GM19452 (cell line): ENCODE results near the gene FSTL4.

Experiments
- ATAC-seq: cut with Tn5 transposase; IDR thresholded peaks from one replicate; pipeline ENCODE4 v1.9.1; 2021; ENCODE audit not compliant: unreplicated experiment

Gene FSTL4

GRCh38 chr5:133250527-133250926 lies 361.8 kb downstream of the FSTL4 start:
- no peak for ATAC-seq

GRCh38 chr5:133249593-133249992 lies 362.7 kb downstream of the FSTL4 start:
- no peak for ATAC-seq

GRCh38 chr5:133247881-133248624 lies 364.3 kb downstream of the FSTL4 start:
- no peak for ATAC-seq

GRCh38 chr5:133247151-133247709 lies 365.1 kb downstream of the FSTL4 start:
- ATAC-seq: no peak

- no peak for ATAC-seq
These were observed 365.8 kb downstream of the FSTL4 start for GRCh38 chr5:133246376-133247150.

GRCh38 chr5:133246053-133246370 lies 366.3 kb downstream of the FSTL4 start:
- no peak for ATAC-seq

- ATAC-seq: no peak
These were observed 366.9 kb downstream of the FSTL4 start for GRCh38 chr5:133245191-133246052.

- ATAC-seq: no peak
These were observed 368.1 kb downstream of the FSTL4 start for GRCh38 chr5:133244242-133244641.

- no peak for ATAC-seq
These were observed 369.1 kb downstream of the FSTL4 start for GRCh38 chr5:133243196-133243595.

GRCh38 chr5:133242221-133242835 lies 370.0 kb downstream of the FSTL4 start:
- no peak for ATAC-seq

- no peak for ATAC-seq
These were observed 370.9 kb downstream of the FSTL4 start for GRCh38 chr5:133241179-133242092.

- no peak for ATAC-seq
These were observed 371.8 kb downstream of the FSTL4 start for GRCh38 chr5:133240425-133241091.

GRCh38 chr5:133238426-133239205 lies 373.7 kb downstream of the FSTL4 start:
- ATAC-seq: no peak

- no peak for ATAC-seq
These were observed 375.4 kb downstream of the FSTL4 start for GRCh38 chr5:133236976-133237375.

GRCh38 chr5:133236541-133236951 lies 375.8 kb downstream of the FSTL4 start:
- ATAC-seq: no peak

- ATAC-seq: no peak
These were observed 376.5 kb downstream of the FSTL4 start for GRCh38 chr5:133235696-133236426.

- ATAC-seq: no peak
These were observed 377.4 kb downstream of the FSTL4 start for GRCh38 chr5:133234911-133235310.

GRCh38 chr5:133234273-133234672 lies 378.1 kb downstream of the FSTL4 start:
- no peak for ATAC-seq
